ENCODE data around the gene GNB1L.

GRCh38 chr22:19900707-19901436, 46.2 kb upstream of the GNB1L start:
- TF ChIP-seq CTCF (IDR thresholded peaks at IDR 0.05; ENCODE audit: insufficient read depth, low read length) (no peak), POLR2AphosphoS5 (IDR thresholded peaks at IDR 0.05; ENCODE audit: low read depth) (no peak)
